Transverse colon (tissue), 4 donors: Measurements from ENCODE around the gene BSG.

ENCODE experiments used
- EP300 ChIP-seq: sonication (generic); formaldehyde crosslinking; IDR thresholded peaks from one replicate; pipeline ENCODE4 v1.6.1; 2017; ENCODE audit warnings: antibody characterized with exemption, low read depth
- POLR2AphosphoS5 ChIP-seq, 3 donors: sonication (generic); formaldehyde crosslinking; IDR thresholded peaks; one replicate each; pipeline ENCODE4 v1.6.1; 2016; ENCODE audit warnings: antibody characterized with exemption in 3 of 3
- TF ChIP-seq, protein P1 (sequence below), 5 experiments: fragments of 200-600 bp in 3 of 5; fragments of 450-650 bp in 2 of 5; sonication (generic) in 3 of 5; IDR thresholded peaks; 1 replicate in 2 of 5; 2 replicates in 3 of 5; pipeline ENCODE4 v1.5.1; 2016 to 2017; ENCODE audit warnings: antibody characterized with exemption in 5 of 5, inconsistent platforms in 3 of 5, mild to moderate bottlenecking in 2 of 5, moderate library complexity in 1 of 5

DNA sequence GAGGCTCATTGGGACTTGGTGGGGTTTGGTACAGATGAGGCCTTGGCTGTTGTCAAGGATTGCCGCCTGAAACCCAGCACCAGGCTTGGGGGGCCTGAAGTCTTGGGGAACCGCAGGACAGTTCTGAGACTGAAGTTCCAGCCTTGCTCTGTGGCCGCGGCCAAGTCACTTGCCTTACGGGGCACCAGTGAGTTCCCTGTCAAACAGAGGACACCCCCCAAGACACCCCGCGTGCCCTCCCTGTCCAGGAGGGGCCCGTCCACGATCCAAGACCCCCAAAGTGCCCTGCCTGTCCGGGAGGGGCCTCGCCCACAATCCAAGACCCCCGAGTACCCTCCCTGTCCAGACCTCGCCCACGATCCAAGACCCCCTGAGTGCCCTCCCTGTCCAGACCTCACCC, 38.3 kb upstream of the BSG start:
- TF ChIP-seq, protein P1, sequence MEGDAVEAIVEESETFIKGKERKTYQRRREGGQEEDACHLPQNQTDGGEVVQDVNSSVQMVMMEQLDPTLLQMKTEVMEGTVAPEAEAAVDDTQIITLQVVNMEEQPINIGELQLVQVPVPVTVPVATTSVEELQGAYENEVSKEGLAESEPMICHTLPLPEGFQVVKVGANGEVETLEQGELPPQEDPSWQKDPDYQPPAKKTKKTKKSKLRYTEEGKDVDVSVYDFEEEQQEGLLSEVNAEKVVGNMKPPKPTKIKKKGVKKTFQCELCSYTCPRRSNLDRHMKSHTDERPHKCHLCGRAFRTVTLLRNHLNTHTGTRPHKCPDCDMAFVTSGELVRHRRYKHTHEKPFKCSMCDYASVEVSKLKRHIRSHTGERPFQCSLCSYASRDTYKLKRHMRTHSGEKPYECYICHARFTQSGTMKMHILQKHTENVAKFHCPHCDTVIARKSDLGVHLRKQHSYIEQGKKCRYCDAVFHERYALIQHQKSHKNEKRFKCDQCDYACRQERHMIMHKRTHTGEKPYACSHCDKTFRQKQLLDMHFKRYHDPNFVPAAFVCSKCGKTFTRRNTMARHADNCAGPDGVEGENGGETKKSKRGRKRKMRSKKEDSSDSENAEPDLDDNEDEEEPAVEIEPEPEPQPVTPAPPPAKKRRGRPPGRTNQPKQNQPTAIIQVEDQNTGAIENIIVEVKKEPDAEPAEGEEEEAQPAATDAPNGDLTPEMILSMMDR (IDR thresholded peaks at IDR 0.05): no peak
- no peak for TF ChIP-seq EP300
- no peak for TF ChIP-seq POLR2AphosphoS5 (IDR thresholded peaks at IDR 0.05)
